ENCODE measurements around the gene BABAM2.

- no peak for TF ChIP-seq POLR2A (IDR thresholded peaks at IDR 0.05; ENCODE audit: low read depth, low read length)
- TF ChIP-seq CTCF (conservative IDR thresholded peaks at IDR 0.05; ENCODE audit: low read depth, low read length): no peak
- TF ChIP-seq RCOR1 (IDR thresholded peaks at IDR 0.05; ENCODE audit: insufficient replicate concordance, low read length): no peak
- no peak for TF ChIP-seq SMC3 (IDR thresholded peaks at IDR 0.05; ENCODE audit: low read depth, low read length)
- no peak for TF ChIP-seq RFX5 (IDR thresholded peaks at IDR 0.05; ENCODE audit: low read depth, low read length)
- TF ChIP-seq MAFK (IDR thresholded peaks at IDR 0.05; ENCODE audit: low read depth, low read length): no peak
- TF ChIP-seq CEBPB (IDR thresholded peaks at IDR 0.05; ENCODE audit: low read depth, low read length): no peak
- no peak for TF ChIP-seq BHLHE40 (IDR thresholded peaks at IDR 0.05; ENCODE audit: low read depth, low read length)
- no peak for TF ChIP-seq RAD21 (IDR thresholded peaks at IDR 0.05; ENCODE audit: low read length)
Measured at GRCh38 chr2:28172114-28172898, 281.8 kb downstream of the BABAM2 start.
